Activated T-cell treated with anti-CD3 and anti-CD28 coated beads for 1 hour (primary cell): Measurements from ENCODE around the gene HGFAC.

Source experiments
- DNase-seq: peaks from one replicate; pipeline ENCODE4 v3.0.0-alpha.2; 2020; ENCODE audit warnings: low read depth

HGFAC gene

GRCh38 chr4:3426465-3427133, 15.2 kb upstream of the HGFAC start:
- no peak for DNase-seq

DNA sequence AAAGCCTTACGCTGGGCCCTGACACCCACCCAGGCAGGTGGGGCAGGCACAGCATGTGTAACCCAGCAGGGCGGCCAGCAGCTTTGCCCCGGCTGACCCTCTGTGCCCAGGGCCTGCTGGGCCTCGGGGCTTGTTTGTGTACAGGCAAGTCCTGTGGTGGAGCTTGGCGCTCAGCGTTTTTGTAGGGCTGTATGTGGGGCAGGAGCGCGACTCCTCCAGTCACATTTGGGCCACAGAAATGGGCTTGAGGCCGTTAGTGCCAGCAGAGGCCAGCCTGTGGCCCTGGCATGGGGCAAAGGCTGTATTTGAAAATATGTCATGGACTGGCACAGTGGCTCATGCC, 14.7 kb upstream of the HGFAC start:
- no peak for DNase-seq

DNA sequence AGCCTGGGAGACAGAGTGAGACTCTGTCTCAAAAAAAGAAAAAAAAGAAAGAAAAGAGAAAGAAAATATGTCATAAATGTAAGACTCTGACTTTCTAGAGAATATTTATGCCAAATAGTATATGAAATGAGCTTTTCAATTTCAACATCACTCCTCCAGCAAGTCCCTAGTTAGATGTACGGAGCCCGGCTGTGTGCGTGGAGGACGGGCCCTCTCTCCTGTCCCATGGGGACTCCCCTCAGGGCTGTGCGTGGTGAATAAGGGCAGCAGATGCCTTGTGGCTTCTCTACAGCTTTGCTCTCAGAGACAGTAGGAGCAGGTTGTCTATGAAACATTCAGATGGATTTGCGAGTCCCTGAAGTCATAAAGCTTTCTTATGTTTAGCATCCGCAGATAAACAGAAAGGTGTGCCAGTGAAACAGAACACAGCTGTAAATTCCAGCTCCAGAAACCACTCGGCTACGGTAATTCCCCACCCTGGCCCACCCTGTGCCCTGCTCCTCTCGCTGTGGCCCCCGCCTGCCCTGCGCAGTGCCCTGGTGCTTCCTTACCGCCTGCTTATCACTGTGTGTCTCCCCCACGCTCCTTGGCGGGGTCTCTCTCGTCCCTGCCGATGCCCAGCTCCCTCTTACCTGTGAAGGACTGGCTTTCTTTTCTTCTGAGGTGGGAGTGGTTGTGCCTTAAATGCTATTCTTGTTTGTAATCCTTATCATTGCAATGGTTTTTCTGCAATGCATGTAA, 13.9 kb upstream of the HGFAC start:
- DNase-seq: no peak

- no peak for DNase-seq
These were observed 12.1 kb upstream of the HGFAC start for GRCh38 chr4:3429651-3430050.

- no peak for DNase-seq
These were observed 11.2 kb upstream of the HGFAC start for GRCh38 chr4:3430524-3430923.

DNA sequence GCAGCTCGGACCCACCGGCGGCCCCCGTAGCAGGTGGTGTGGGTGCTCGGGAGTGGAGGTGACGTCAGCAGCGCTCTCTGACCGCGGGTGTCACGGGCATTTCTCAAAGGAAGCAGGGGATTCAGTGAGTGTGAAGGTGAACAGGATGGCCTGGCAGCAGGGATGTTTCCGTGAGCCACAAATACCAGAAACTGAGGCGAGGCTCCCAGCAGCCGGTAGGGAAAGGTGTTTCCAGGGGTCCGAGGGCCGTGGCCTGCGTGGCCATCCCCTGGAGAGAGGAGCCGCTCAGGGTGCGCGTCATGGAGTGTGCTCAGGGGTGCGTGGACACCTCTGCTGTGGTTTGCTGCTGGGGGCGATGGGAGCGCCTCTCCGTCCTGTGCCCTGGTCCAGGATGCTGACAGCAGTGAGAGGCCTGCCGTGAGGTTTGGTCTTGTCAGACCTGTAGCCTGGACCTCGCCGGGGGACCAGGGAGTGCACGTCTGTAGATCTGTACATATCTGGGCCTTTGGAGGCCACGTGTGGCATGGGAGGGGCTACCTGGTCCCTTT, 10.2 kb upstream of the HGFAC start:
- no peak for DNase-seq

- DNase-seq: no peak
These were observed 9.4 kb upstream of the HGFAC start for GRCh38 chr4:3432381-3432790.

- no peak for DNase-seq
These were observed 8.5 kb upstream of the HGFAC start for GRCh38 chr4:3433138-3433869.

GRCh38 chr4:3434881-3435685, 6.7 kb upstream of the HGFAC start:
- DNase-seq: no peak

GRCh38 chr4:3435686-3435956, 6.1 kb upstream of the HGFAC start:
- DNase-seq: no peak

- no peak for DNase-seq
These were observed 5.5 kb upstream of the HGFAC start for GRCh38 chr4:3436048-3436797.

DNA sequence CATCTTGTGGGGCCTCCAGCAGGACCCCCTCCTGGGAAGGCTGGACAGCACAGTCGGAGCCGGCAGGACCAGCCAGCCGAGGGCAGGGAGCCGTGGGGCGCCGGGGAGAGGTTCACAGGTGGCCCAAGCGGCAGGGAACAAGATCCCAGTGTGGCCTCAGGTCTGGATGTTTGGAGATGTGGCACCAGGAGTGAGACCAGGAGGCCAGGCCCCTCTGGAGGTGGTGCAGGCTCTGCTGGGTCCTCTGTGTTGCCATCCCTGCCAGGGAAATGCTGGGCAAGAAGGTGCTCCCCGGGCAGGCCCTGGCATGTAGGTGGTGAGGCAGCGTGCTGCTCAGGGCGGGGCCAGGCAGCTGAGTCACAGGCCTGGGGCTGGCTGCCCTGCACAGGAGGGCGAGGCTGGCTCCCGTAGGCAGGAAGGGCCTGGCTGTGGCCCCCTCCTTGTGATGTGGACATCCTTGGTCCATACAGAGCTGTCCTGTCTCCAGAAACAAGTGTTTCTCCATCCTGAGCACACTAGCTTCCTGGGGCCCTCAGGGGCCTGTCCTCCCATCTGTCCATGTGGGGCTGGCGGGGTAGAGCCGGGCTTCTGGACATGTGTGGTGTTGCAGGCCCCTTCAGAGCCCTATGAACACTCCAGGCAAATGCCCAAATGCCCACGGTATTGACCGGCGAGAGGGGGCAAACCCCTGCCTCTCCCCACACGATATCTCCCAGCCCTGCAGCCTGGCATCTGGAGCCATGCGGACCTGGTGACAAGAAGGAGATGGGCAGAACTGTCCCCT, 4.8 kb upstream of the HGFAC start:
- no peak for DNase-seq

DNA sequence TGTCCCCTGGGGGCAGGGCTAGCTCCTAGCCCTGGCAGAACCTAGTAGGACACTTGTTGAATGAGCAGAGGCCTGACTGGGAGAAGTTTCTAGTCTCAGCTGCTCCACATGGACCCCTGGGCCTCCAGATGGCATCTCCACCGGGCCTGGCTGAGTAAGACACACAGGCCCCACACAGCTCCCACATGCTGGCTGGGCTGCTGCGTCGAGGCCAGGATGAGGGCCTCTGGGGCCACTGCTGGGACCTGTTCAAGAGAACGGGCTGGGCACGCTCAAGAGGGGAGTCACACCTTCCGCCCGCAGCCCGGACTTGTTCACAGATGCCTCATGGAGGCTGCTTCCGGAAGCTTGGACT, 4.2 kb upstream of the HGFAC start:
- DNase-seq: no peak

- DNase-seq: no peak
These were observed 3.5 kb upstream of the HGFAC start for GRCh38 chr4:3437998-3438846.

DNA sequence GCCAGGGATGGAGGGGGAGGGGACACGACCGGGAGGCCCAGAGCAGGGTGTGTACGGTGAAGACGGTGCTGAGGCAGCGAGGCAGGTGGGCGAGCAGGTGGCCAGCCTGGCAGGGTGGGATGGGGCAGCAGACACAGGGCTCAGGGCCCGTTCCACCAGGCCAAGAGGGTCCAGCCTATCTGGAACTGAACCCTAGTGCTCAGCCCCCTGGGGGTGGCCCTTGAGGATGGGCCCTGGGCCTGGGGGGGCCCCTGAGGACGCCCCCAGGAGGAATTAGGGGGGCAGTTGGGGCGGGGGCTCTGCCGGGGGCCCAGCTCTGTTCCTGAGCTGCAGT, 3.0 kb upstream of the HGFAC start:
- DNase-seq: no peak

DNA sequence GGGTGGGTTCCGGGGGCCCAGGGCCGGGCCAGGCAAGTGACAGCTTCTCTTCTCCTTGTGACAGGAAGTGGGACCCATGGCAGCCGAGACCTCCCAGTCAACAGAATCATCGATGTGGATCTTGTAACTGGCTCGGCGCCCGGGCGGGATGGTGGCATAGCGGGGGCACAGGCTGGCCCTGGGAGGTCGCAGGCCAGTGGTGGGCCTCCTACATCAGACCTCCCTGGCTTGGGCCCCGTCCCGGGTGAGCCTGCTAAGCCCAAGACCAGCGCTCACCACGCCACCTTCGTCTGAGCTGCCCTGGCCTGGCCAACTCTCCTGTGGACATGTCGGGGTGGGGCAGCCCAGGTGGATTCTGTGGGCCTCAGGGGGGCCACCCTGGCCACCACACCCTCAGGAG, 2.4 kb upstream of the HGFAC start:
- DNase-seq: no peak

DNA sequence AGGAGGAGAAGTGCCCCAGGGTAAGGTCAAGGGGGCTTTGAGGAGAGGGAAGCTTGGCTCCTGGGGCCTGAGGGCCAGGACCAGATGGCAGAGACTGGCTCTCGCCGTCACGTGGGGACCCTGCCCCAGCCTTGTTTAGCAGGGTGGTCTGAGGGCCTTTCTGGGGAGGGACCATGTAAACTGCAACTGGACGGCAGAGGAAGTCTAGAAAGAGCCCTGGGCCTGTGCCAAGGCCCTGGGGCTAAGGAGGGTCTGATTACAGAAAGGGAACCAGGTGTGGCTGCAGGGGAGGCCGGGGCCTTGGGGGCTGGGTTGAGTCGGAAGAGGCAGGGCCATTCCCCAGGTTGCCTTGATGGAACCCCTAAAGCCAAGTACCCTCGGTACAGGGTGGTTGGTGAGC, 1.8 kb upstream of the HGFAC start:
- no peak for DNase-seq

GRCh38 chr4:3440979-3441500, 728 bp upstream of the HGFAC start:
- no peak for DNase-seq

GRCh38 chr4:3442460-3442958, 741 bp downstream of the HGFAC start:
- no peak for DNase-seq
